ENCODE data around the gene SERPINA4.
"Not testable (repeated sequence)": the region's sequence is repeated elsewhere in the genome, so short reads cannot be mapped to it uniquely, and the experiment has no call there.

SERPINA4 gene

DNA sequence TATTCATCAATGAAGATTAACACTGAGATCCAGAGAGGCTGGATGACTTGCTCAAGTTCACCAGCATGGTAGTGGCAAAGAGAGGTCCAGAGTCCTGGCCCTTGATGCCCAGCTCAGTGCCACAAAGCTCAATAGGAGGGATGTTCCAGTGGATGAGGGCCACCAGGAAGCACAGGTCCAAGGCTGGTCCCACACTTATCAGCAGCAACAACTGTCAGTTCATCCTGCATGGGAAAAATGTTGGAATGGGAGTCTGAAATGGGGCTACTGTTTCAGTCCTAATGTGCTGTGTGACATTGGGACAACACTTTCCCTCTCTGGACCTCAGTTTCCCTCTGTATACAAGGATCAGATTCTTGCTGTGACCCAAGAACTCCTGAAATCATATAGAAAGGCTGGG is 31.2 kb downstream of the SERPINA4 start:
- no peak for DNase-seq (ENCODE audit: low read depth in 3 of 3)

DNA sequence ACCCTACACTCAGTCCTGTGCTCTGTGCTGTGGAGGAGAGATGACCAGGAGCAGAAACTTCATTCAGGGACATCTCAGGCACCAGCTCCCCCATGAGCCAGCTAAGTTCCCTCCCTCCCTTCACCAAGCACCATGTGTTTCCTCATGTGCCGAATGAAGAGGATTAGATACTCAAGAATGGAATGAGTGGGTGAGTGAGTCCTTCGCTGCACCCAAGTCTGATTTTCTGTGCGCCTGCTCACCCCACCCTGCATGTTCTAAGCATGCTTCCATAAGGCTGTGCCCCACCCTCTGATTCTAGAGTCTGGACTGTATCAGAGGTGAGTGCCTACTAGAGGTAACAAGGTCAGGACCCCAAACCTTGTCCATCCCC is 32.1 kb downstream of the SERPINA4 start:
- DNase-seq (ENCODE audit: low read depth in 3 of 3): no peak

GRCh38 chr14:94593749-94594431 is 32.6 kb downstream of the SERPINA4 start:
- no peak for DNase-seq (ENCODE audit: low read depth in 3 of 3)

DNA sequence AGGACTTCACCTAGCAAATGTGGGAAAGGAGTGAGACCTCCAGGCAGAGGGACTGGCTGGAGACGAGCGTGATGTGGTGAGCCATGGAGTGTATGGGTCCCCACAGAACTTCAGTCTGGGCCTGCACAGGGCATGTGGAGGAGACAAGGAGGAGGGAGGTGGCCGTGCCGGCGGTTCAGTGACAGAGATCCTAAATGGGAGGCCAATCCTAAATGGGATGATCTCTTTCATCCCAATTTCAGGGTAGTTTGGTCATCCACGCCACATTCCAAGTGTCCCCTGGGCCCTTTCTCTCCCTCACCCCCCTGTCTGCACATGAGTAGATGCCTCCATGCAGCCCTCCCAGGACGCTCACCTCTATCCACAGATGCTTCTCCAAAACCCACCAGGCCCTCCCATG is 33.2 kb downstream of the SERPINA4 start:
- no peak for DNase-seq (ENCODE audit: low read depth in 3 of 3)

- no peak for DNase-seq (ENCODE audit: low read depth in 3 of 3)
These were observed 34.7 kb downstream of the SERPINA4 start for GRCh38 chr14:94595912-94596311.

- DNase-seq (ENCODE audit: low read depth in 3 of 3): no peak
These were observed 35.1 kb downstream of the SERPINA4 start for GRCh38 chr14:94596361-94596760.

GRCh38 chr14:94597788-94598187 is 36.5 kb downstream of the SERPINA4 start:
- no peak for DNase-seq (ENCODE audit: low read depth in 3 of 3)

DNA sequence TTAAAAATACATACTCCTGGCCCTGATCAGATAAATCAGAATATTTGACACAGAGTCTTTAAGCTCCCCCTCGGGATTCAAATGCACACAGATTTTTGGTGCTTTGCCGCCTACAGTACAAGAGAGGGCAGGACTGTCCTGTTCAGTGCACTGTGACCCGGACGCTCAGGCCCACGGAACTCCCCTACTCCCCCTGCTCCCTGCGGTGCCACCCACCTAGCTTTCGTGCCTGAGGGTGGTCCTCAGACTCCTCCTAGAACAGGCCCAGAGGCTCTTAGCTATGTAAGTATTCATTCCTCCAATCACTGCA is 37.2 kb downstream of the SERPINA4 start:
- no peak for DNase-seq (ENCODE audit: low read depth in 3 of 3)

- DNase-seq (ENCODE audit: low read depth in 3 of 3): no peak
These were observed 37.8 kb downstream of the SERPINA4 start for GRCh38 chr14:94598816-94599655.

DNA sequence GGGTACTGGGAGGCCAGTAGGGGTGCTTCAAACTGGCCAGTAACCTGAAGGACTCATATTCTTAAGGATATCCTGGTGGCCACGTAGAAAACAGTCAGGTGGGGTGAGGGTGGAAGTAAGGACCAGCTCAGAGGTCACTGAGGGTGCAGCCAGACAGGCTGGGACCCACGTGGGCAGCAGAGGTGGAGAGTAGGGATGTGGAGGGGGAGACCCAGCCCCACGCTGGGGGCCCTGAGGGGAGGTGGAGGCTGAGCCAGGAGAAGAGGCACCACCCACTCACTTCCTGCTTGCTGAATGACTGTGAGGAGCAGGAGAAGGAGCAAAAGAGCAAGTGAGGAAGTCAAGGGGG is 38.4 kb downstream of the SERPINA4 start:
- DNase-seq (ENCODE audit: low read depth in 3 of 3): no peak

DNA sequence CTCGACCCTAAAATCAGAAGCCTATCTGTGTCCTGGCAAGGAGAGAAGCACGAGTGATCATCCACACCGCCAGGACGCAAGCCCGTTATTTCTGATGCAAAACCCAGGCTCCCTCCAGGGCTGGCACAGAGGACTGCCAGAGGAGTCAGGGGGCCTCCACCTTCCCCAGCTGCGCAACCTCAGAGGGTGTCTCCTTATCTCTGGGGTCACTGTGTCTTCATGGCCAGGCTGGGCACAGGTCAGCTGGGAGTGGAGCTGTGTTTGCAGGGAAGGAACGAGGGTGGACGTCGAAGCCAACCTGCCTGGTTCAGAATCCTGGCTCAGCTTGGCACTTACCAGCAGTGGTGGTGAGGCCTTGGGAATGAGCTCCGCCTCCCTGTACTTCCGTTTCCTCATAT is 38.9 kb downstream of the SERPINA4 start:
- DNase-seq (ENCODE audit: low read depth in 3 of 3): no peak

DNA sequence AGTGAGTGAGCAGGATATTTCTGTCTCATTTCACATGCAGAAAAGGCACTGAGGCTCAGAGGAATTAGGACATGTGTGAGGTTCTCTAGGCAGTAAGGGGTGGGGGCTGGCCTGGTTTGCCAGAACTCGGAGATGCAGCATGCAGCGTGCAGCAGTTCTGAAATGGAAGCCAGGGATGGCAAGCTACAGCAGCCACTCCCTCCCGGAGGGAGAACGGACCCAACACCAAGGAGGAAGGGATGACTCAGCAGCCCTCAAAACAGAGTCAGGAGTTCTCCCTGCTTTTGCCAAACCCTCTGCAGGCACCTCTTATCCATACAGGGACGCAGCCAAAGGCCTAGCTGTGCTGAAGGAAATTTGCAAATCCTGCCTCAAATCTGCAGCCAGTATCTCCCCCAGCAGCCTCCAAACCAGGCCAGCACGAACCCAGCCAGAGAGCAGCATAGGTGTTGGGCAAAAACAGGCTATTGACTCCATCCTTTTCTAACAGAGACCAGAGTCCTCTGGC is 40.7 kb downstream of the SERPINA4 start:
- no peak for DNase-seq (ENCODE audit: low read depth in 3 of 3)

- no peak for DNase-seq (ENCODE audit: low read depth in 3 of 3)
These were observed 41.5 kb downstream of the SERPINA4 start for GRCh38 chr14:94602722-94603121.

DNA sequence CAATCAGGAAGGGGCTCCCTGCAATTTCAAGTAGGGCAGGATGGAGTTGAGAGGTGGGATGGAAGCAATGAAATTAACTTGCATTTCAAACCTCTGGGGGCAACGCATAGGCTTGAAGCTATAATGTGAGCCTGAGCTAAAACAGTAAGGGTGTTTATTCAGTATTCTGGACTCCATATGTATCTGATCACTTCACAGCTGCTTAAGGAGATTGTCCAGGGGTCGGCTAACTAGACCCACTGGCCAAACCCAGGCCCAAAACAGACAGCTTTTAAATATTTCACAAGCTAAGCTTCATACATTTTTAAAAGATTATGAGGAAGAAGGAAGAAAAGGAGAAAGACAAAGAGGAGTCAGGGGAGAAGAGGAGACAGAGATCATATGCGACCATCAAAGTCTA is 44.1 kb downstream of the SERPINA4 start:
- DNase-seq (ENCODE audit: low read depth in 3 of 3): no peak

DNA sequence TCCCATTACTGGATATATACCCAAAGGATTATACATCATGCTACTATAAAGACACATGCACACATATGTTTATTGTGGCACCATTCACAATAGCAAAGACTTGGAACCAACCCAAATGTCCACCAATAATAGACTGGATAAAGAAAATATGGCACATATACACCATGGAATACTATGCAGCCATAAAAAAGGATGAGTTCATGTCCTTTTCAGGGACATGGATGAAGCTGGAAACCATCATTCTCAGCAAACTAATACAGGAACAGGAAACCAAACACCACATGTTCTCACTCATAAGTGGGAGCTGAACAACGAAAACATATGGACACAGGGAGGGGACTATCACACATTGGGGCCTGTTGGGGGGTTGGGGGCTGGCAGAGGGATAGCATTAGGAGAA is 47.7 kb downstream of the SERPINA4 start:
- not testable (repeated sequence) for DNase-seq (ENCODE audit: low read depth in 3 of 3)

DNA sequence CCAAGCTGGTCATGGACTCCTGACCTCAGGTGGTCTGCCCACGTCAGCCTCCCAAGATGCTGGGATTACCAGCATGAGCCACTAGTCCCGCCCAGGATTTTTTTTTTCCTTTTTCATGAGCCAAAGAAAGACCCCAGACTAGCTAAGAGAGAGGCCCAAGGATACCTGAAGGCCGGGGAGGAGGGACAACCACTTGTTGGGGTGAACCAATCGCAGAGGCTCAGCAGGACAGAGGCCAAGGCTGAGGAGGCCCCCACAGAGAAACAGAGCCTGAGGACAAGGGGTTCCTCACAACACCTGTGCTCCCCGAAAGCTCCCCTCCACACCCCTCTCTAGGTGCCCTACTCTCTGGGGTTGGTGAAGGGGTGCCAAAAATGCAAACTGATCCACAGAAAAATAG is 49.9 kb downstream of the SERPINA4 start:
- DNase-seq (ENCODE audit: low read depth in 3 of 3): no peak

- DNase-seq (ENCODE audit: low read depth in 3 of 3): no peak
These were observed 50.9 kb downstream of the SERPINA4 start, which contains the start of gene SERPINA3 for GRCh38 chr14:94612174-94612573. SERPINA3 (plus strand) TSS chr14:94612391; CDS start chr14:94614442, 2,051 bp downstream.

GRCh38 chr14:94612580-94613554 is 51.6 kb downstream of the SERPINA4 start:
- no peak for DNase-seq (ENCODE audit: low read depth in 3 of 3)

DNA sequence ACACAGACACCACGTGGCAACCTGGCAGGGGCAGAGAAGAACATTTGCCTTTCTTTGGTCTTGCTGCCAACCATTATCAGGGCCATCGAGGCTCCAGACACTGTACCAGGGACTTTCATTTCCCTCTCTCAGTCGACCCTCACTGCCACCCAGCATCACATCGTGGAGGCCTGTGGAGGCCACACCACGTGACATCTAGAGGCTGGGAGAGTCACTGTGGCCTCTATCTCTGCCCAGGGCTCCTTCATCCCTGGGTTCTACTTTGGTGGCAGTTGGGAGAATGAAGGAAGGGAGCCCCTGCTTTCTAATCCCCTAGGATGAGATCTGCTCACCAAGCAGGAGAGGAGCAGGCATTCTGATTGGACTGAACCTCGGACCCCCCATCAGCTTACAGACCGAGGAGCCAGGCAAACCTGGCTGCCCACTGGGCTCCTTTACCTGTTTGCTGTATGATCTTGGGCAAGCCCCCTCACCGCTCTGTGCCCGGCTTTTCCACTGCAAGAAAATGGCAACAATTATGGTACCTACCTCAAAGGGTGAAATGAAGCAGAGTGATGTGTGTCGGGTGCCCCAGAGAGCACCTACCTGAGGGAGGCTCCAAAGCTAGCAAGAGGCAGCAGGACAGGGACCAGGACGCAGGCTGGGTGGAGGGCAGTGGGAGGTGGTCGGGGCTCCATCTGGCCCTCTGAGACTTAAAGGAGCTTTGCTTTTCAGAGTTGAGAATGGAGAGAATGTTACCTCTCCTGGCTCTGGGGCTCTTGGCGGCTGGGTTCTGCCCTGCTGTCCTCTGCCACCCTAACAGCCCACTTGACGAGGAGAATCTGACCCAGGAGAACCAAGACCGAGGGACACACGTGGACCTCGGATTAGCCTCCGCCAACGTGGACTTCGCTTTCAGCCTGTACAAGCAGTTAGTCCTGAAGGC is 52.7 kb downstream of the SERPINA4 start:
- no peak for DNase-seq (ENCODE audit: low read depth in 3 of 3)

DNA sequence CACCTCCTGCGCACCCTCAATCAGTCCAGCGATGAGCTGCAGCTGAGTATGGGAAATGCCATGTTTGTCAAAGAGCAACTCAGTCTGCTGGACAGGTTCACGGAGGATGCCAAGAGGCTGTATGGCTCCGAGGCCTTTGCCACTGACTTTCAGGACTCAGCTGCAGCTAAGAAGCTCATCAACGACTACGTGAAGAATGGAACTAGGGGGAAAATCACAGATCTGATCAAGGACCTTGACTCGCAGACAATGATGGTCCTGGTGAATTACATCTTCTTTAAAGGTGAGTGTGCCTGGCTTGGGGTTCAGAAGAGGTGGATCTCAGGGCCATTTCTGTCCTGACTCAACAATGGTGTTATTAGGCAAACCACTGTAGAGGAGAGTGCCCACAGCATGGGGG is 53.6 kb downstream of the SERPINA4 start:
- DNase-seq (ENCODE audit: low read depth in 3 of 3): no peak

- no peak for DNase-seq (ENCODE audit: low read depth in 3 of 3)
These were observed 54.0 kb downstream of the SERPINA4 start for GRCh38 chr14:94615254-94615653.

All from stimulated activated CD4-positive, alpha-beta T cell treated with anti-CD3 and anti-CD28 coated beads, TNF-alpha, amount 100 ng/mL, for 48 hours (primary cell).